Stimulated activated CD8-positive, alpha-beta memory T cell treated with anti-CD3 and anti-CD28 coated beads, Interleukin-4, amount 100 ng/mL, for 1 hour (primary cell): ENCODE results near the gene PRELID2.
"Not testable (repeated sequence)": the region's sequence is repeated elsewhere in the genome, so short reads cannot be mapped to it uniquely, and the experiment has no call there.

Source experiments
- DNase-seq, 2 donors: peaks; one replicate each; pipeline ENCODE4 v3.0.0-alpha.2; 2020; ENCODE audit warnings: low read depth in 2 of 2, low spot score in 1 of 2

PRELID2 gene

DNA sequence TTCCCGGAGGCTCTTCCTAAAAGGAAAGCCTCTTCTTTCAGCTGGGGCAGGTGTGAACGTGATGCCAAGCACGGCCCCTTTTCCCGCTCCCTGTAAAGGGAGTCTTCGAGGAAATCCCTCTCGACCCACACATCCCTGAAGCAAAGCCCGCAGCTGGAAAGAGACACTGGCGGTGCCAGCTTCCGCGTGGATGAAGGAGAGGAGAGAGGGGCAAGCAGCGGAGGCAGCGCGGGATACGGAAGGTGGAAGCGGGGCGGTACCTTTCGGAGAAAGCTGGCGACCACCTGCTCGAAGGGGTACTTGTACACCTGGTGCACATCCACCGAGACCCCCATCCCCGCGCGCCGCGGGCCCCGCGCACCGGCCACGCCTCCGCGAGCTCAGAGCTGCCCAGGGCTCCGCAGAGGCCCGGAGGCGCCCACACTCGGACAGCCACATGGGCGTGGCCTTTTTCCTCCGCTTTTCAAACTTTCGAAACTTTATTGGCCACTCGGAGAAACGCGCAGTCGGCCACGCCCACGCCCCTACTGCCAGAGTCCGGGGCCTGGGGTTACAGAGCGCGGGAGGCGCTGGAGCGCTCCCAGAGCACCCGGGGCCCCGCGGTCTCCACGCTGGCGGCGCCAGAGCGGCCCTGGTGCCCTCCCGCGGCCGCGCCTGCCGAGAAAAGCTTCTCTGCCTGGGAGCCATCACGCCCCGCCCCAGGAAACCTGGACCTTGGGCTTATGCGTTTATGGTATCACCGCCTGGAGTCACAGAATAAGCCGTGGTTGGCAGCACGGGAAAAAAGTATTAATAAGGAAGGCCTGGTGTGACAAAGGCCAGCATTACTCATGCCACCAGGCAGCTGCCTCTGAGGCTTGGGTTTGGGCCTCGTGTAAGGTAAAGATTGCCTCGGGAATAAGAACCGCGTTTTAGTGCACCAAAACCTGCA is at the start of gene PRELID2:
PRELID2 (minus strand) TSS at position 426 of the 931 bp plus-strand sequence; CDS start at position 335, 91 bp downstream.
- no peak for DNase-seq

DNA sequence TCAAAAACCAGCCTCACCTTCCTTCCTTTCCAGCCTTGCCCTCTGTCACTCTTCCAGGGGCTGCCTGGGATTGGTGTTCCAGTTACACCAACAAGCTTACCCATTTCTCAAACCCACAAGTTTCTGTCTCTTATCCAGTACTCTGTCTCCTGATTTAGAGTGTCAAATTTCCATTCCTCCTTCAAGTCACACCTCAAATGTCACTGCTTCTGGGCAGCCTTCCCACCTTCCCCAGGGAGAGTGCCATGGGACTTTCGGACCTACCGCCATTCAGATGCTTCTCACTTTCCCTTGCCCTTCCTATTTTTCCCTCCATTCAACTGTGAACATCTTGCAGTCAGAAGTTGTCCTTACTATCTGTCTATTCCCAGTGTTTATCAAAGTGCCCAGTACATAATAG is 39.6 kb upstream of the PRELID2 start:
- no peak for DNase-seq

DNA sequence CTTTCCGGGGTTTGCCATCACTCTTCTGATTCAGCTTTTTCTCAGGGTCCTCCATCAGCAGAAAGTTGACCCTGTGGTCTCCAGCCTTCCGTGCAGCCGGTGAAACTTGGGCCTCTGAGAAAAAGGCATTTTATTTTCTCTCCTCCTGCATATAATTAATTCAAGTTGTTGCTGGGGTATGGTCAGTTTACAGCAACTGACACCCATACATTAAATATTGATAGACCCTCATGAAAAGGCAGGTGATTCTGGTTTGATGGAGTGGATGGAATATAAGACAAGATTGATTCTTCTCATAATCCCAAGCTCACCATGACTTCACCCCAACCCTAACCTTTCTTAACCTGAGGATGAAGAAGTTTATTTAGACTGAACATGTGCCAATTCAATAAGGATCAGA is 37.8 kb upstream of the PRELID2 start, which contains the start of gene GRXCR2:
GRXCR2 (minus strand) TSS at position 101 of the 400 bp plus-strand sequence; CDS start at position 55, 46 bp downstream.
- DNase-seq, result no peak

DNA sequence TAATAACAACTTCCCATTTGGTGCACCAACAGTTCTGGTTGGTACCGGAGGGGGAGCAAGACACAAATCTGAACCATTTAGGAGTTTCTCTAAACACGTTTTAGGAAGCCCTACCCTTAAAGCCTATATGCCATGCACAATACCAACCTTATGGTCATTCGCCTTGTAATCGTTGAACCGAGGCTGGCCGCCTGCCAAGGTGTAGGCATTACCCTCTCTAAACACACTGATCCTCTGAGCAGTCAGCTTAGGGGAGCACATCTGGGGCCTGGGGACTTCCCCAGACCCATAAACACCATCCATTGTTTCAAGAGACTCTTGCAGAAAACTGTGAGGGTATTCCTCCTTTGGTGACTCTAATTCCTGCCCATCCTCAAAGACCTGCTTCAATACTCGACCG is 37.3 kb upstream of the PRELID2 start:
- no peak for DNase-seq

GRCh38 chr5:145869753-145870152 is 34.6 kb upstream of the PRELID2 start:
- no peak for DNase-seq

- no peak for DNase-seq
These were observed 32.7 kb upstream of the PRELID2 start for GRCh38 chr5:145867806-145868205.

- DNase-seq, result not testable (repeated sequence)
These were observed 29.3 kb upstream of the PRELID2 start for GRCh38 chr5:145864432-145864831.

- DNase-seq, result no peak
These were observed 27.9 kb upstream of the PRELID2 start for GRCh38 chr5:145863003-145863402.

GRCh38 chr5:145859897-145860296 is 24.8 kb upstream of the PRELID2 start:
- no peak for DNase-seq

DNA sequence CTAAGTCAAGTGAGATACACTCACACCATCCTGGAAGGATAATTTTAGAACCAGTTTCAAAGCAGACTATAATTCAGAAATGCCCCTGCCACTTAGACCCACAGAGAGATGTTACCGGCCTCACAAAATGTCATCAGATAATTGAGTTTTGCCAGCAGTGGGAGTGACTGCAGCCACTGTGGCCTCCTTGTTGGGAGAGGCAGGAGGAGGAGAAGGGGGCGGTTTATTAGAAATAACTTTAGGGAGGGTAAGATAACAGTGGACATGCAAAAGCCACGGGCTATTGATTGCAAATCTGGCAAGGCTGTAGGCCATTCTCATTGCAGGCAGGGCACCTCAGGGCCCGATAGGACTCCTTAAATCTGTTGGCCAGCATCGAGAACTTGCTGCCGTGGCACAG is 24.3 kb upstream of the PRELID2 start:
- no peak for DNase-seq

DNA sequence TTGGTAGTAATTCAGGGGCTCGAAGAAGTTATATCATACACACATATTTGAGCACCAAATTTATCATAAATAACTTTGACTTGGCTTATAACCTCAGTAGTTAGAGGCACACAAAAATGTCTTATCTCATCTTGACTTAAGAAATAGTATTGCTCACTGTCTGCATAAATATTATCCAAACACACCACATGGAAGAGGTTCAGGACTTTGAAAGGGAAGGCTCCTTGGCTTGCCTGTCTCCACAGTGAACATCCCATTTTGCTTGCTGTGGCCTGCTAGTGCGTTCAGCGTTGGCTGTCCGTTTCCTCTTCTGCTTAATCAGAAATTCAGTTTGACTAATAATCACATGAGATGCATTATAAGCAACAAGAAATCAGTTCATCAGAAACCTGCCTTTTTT is 23.8 kb upstream of the PRELID2 start:
- no peak for DNase-seq

DNA sequence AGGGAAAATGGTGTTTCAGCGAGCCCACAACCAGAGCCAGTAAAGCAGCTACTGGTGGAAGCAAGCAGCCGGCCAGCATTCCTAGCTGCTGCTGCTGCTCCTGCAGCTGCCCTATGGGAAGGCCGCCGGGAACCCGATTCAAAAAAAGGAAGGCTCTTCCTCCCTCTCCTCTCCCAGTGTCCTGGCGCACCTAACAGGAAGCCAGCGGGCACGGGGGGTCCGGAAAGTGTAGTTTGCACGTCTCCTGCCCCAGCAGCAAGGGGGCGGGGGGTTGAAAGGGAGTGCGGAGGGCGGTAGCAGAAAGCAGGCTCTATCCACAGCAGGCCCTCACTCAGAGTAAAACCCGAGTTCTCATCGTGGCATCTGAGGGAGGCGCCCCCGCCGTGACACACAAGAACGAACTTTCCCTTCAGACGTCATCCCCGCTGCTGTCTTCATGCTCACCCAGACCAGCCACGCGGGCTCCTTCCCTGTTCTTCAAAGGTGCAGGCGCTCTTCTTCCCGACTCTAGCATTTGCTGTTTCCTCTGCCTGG is 21.2 kb upstream of the PRELID2 start:
- no peak for DNase-seq

- no peak for DNase-seq
These were observed 20.7 kb upstream of the PRELID2 start for GRCh38 chr5:145855763-145856267.

DNA sequence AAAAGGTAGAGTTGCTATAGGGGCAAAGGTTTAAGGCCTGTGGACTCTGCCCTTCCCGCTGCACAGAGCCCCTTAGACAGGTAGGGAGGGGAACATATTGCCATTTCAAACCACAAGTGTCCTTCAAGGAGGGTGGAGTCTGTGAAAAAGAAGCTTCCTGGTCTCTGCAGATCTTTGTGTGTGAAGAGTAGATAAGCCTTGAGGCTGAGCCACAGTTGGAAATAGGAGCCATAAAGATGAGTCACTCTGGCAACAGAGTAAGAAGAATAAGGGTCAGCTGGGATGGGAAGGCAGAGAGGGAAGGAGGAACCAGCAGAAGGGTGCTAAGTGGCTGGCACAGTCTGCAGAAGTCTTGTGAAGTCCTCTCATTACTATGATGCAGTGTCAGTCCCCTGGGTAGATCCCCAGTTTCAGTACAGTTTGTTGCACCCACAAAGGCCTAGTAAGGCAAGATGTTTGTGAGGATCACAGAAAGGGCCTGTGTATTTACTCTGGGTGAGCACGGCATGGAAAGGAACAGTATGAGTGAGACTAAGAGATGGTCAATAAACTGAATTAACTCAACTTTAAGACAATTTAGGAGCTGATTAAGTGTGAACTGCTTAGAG is 19.6 kb upstream of the PRELID2 start:
- no peak for DNase-seq

DNA sequence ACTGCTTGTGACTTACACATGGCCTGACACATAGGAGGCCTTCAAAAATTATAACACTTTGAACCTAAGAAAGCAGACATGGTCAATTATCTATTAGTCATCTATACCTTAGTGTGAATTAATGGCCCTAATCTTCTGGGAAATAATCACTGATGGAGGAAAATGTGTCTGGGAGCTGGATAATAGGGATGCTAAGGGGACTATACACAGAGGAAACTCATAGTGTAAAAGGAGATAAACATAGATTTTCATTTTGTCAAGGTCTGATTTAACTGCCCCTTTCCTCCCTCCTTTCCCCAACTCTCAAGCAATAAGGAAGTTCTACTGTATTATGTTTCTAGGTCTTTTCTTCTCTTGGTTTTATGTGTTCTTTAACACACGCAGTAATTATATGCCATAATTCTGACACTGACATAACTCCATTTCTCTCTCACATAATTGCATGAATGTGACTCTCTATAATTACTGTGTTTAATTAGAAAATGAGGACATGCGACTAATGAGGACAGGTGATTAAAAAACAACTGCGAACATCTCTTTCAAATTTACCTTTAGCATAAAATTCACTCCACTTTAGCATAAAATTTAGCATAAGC is 18.7 kb upstream of the PRELID2 start:
- no peak for DNase-seq

DNA sequence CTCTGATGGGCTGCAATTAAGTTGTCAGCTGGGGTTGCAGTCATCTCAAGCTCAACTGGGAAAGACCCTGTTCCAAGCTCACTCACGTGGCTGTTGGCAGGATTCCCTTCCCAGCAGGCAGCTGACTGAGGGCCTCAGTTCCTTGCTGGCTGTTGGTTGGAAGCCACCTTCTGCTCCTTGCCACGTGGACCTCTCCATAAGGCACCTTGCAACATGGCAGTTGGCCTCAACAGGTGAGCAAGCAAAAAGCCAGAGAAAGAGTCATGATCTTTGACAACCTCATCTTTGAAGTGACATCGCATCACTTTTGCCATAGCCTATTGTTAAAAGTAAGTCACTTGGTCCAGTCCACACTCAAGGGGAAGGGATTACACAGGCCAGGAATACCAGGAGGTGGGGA is 17.8 kb upstream of the PRELID2 start:
- DNase-seq, result no peak

DNA sequence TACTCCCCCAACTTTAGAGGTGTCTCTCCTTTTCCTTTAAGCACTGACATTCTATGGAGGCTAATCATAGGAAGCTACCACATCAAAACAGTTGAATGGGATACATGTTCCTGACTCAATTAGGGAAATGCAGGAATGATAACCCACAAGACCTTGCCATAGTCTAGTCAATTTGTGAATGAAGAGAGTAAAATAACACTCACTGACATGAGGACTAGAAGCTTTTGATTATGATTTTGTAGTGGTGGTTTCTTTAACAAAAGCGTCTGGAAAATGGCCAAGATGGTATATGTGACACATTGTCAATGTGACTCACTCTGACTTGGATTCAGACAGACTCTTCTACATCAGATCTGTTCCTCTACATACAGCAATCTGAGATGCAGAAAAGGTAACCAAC is 13.7 kb upstream of the PRELID2 start:
- DNase-seq, result no peak

- DNase-seq, result no peak
These were observed 12.7 kb upstream of the PRELID2 start for GRCh38 chr5:145847499-145848497.

- no peak for DNase-seq
These were observed 10.9 kb upstream of the PRELID2 start for GRCh38 chr5:145846081-145846480.

GRCh38 chr5:145841299-145841698 is 6.2 kb upstream of the PRELID2 start:
- no peak for DNase-seq
